ENCODE data around the gene KRTAP6-1.

The KRTAP6-1 gene, protein sequence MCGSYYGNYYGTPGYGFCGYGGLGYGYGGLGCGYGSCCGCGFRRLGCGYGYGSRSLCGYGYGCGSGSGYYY

DNA sequence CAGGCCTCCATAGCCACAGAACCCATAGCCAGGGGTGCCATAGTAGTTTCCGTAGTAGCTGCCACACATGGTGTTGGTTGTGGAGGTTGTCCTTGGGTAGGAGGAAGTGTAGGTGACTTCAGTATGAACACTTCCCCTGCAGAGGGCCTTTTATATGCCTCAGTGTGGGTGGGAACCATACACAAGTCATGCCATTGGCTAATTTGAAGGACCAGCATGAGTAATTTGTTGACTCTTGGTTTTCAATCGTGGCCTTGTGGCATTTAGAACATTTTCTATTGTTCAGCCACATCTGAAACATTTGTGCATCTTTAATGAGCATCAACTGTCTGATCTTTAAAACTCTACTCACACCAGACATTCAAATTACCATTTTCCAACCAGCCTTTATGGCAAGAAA lies at the start of gene KRTAP6-1:
TSS of gene KRTAP6-1 (minus strand) at position 95 of the 400 bp plus-strand sequence. CDS start at position 69, 26 bp downstream.
- no peak within 1 kb of the TSS for H3K4me3 ChIP-seq (ENCODE audit: low read depth, low read length)
- no peak for DNase-seq (ENCODE audit: low read depth)
- TF ChIP-seq, protein P1, sequence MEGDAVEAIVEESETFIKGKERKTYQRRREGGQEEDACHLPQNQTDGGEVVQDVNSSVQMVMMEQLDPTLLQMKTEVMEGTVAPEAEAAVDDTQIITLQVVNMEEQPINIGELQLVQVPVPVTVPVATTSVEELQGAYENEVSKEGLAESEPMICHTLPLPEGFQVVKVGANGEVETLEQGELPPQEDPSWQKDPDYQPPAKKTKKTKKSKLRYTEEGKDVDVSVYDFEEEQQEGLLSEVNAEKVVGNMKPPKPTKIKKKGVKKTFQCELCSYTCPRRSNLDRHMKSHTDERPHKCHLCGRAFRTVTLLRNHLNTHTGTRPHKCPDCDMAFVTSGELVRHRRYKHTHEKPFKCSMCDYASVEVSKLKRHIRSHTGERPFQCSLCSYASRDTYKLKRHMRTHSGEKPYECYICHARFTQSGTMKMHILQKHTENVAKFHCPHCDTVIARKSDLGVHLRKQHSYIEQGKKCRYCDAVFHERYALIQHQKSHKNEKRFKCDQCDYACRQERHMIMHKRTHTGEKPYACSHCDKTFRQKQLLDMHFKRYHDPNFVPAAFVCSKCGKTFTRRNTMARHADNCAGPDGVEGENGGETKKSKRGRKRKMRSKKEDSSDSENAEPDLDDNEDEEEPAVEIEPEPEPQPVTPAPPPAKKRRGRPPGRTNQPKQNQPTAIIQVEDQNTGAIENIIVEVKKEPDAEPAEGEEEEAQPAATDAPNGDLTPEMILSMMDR (IDR thresholded peaks at IDR 0.05; ENCODE audit: insufficient read depth, low read depth, low read length, missing control alignments), result no peak

DNA sequence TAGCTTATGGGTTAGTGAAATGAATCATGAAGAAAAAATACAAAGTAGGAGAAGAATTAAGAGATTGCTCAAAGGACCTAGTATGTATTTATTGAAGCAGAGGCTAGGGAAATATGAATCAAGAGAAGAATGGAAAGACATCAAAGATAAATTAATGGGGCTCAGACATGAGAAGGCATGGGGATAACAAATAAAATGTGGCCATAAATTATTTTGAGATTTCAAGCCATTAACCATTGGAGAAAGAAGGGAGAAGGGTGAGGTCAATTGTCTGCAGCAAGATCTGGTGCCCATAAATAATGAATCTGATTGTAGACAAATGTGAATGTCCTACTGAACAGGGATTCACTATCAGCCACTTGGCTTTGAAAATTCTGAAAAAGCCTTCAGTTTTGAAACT lies 39.2 kb upstream of the KRTAP6-1 start:
- TF ChIP-seq, protein P1 (IDR thresholded peaks at IDR 0.05; ENCODE audit: insufficient read depth, low read depth, low read length, missing control alignments), result no peak
- no peak overlapping the region for H3K4me3 ChIP-seq (ENCODE audit: low read depth, low read length)

DNA sequence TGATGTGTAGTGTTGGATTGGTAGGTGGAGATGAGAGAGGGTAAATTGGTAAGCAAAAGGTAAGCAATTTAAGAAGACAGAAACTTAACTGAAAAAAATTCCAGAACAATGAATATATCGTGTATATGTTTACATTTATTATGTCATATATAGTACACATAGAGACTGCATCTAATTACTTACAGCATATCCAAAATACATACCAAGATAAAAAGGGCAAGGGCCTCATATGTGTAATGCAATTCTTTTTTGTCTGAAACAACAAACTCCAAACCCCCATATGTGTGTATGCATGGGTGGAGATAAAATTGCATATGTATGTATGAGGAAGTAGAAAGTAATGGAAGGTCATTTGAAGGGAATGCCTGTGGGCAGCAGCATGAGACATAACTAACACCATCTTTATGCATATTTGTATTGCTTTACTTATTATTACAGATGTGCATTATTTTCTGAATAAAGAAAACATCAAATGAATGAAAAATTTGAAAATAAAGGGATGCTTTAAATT lies 33.2 kb upstream of the KRTAP6-1 start:
- H3K4me3 ChIP-seq (ENCODE audit: low read depth, low read length), result no peak overlapping the region
- TF ChIP-seq, protein P1 (IDR thresholded peaks at IDR 0.05; ENCODE audit: insufficient read depth, low read depth, low read length, missing control alignments), result no peak
- no peak for DNase-seq (ENCODE audit: low read depth)

More for the DNA sequence above, 39.2 kb upstream of the KRTAP6-1 start:
- no peak for DNase-seq (ENCODE audit: low read depth)

DNA sequence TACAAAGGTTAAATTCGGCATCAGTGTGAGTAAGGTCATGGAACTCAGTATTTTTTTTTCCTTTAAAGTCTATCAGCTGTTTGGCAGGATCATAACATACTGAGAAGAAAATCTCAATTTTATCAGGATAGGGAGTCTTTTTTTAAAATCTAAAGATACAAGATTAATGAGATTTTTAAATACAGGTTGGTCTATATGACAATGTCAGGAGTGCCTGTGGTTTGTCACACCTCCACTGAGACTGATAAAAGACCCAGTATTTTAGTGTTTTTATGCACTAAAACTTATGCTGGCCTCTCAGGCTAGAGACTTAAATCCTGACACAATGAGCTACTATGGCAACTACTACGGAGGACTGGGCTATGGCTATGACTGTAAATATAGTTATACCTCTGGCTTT lies 28.8 kb upstream of the KRTAP6-1 start, which contains the start of gene KRTAP20-3:
TSS of gene KRTAP20-3 (plus strand) at position 301 of the 400 bp plus-strand sequence.
- TF ChIP-seq, protein P1 (IDR thresholded peaks at IDR 0.05; ENCODE audit: insufficient read depth, low read depth, low read length, missing control alignments), result no peak
- DNase-seq (ENCODE audit: low read depth), result no peak
- H3K4me3 ChIP-seq (ENCODE audit: low read depth, low read length), result no peak within 1 kb of the TSS

DNA sequence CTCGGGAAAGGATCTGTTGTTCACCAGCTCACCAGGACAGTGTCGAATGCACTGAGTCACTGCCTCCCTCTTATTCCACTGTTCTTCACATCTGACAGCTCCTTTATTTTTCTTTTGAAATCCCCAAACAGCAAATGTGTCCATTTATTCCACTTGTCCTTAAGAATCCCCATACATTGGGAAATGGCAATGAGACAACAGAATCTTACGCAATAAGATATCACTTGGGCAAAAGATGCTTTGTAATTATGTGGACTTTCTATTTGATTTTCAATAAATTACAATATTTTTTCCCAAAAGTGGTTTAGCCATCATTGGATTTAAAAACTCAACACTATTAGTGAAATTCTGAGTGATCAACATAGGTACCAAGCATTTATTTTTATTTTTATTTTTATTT lies 25.0 kb upstream of the KRTAP6-1 start:
- TF ChIP-seq, protein P1 (IDR thresholded peaks at IDR 0.05; ENCODE audit: insufficient read depth, low read depth, low read length, missing control alignments), result no peak
- no peak overlapping the region for H3K4me3 ChIP-seq (ENCODE audit: low read depth, low read length)
- no peak for DNase-seq (ENCODE audit: low read depth)

DNA sequence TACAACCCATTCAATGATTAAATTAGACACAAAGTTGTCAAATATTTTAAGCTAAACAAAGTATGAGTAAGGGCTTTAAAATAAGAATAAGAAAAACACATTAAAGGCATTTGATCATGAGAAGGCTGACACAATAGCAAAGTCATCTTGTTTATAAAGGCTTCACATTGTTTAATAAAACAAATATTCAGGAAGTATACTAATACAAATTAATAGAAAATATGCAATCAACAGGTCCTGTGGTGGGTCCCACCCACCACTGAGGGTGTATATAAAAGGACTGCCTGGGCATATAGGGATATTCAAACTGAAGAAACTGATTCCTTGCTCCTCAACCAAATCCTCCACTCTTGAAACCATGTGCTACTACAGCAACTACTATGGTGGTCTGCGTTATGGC lies 21.2 kb upstream of the KRTAP6-1 start, which contains the start of gene KRTAP20-2:
TSS of gene KRTAP20-2 (plus strand) at position 301 of the 400 bp plus-strand sequence. CDS start at position 359, 58 bp downstream.
- no peak within 1 kb of the TSS for H3K4me3 ChIP-seq (ENCODE audit: low read depth, low read length)
- no peak for DNase-seq (ENCODE audit: low read depth)
- TF ChIP-seq, protein P1 (IDR thresholded peaks at IDR 0.05; ENCODE audit: insufficient read depth, low read depth, low read length, missing control alignments), result no peak

DNA sequence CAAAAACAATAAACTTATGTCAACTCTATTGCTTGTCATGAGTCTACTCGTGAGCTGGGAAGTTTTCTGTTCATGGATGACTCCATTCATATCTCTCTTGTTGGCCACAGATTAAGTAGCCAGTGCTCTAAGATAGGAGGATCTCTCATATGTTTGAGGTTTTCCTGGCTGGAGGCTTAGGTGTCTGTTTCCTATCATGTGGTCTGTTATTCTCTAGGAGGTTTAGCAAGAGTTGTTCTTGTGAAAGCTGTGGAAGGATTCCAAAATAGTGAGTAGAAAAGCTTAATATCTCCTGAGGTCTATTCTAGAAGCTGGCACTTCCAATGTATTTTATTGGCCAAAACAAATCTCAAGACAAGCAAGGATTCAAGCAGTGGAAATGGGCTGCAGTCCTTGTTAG lies 15.5 kb upstream of the KRTAP6-1 start:
- TF ChIP-seq, protein P1 (IDR thresholded peaks at IDR 0.05; ENCODE audit: insufficient read depth, low read depth, low read length, missing control alignments), result no peak

More for the DNA sequence above, 15.5 kb upstream of the KRTAP6-1 start:
- DNase-seq (ENCODE audit: low read depth), result no peak
- no peak overlapping the region for H3K4me3 ChIP-seq (ENCODE audit: low read depth, low read length)
